Measurements from ENCODE around the gene RHEB.

DNA sequence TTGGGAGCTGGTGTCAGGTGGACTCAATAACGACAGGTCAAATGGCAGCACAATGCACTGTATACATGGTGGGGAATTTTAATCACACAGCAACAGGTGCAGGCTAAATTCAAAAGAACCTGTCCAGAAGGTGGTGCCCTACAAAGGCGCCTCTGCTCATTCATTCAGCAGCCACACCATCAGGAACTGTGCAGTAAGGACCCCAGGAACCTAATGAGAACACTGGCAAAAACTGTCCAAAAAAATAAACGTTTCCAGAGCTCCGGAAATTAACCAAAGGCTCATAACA is 57.8 kb downstream of the RHEB start:
- TF ChIP-seq, protein P1, sequence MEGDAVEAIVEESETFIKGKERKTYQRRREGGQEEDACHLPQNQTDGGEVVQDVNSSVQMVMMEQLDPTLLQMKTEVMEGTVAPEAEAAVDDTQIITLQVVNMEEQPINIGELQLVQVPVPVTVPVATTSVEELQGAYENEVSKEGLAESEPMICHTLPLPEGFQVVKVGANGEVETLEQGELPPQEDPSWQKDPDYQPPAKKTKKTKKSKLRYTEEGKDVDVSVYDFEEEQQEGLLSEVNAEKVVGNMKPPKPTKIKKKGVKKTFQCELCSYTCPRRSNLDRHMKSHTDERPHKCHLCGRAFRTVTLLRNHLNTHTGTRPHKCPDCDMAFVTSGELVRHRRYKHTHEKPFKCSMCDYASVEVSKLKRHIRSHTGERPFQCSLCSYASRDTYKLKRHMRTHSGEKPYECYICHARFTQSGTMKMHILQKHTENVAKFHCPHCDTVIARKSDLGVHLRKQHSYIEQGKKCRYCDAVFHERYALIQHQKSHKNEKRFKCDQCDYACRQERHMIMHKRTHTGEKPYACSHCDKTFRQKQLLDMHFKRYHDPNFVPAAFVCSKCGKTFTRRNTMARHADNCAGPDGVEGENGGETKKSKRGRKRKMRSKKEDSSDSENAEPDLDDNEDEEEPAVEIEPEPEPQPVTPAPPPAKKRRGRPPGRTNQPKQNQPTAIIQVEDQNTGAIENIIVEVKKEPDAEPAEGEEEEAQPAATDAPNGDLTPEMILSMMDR (IDR thresholded peaks at IDR 0.05): no peak
- TF ChIP-seq POLR2A (IDR thresholded peaks at IDR 0.05): no peak

Measured in heart left ventricle (tissue), 13 donors.